GM11168 (cell line): ENCODE data around the gene CERS1.

Source experiments
- in situ Hi-C: fragments of 300-500 bp; cut with MboI; formaldehyde crosslinking; loops from one replicate; pipeline ENCODE4 v1.12.0; 2022; ENCODE audit warnings: low sequenced_read_pairs; ENCODE audit not compliant: unreplicated experiment

The CERS1 gene

DNA sequence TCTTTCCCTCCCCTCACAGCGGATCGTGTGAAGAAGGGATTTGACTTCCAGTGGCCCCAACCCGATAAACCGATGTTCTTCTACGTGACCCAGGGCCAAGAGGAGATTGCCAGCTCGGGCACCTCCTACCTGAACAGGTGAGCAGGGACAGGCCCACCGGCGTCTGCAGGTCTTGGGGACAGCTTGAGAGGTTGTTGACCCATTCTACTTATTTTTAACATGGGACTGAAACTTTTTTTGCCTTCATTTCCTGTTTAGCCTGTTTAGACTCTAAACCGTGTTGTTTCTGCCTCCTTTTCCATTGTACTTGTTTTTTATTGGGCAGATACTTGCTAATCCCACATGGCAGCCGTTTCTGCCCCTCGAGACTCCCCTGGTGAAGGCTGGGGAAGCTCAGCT is 35.7 kb downstream of the CERS1 start:
- in situ Hi-C loops: no loop called here

DNA sequence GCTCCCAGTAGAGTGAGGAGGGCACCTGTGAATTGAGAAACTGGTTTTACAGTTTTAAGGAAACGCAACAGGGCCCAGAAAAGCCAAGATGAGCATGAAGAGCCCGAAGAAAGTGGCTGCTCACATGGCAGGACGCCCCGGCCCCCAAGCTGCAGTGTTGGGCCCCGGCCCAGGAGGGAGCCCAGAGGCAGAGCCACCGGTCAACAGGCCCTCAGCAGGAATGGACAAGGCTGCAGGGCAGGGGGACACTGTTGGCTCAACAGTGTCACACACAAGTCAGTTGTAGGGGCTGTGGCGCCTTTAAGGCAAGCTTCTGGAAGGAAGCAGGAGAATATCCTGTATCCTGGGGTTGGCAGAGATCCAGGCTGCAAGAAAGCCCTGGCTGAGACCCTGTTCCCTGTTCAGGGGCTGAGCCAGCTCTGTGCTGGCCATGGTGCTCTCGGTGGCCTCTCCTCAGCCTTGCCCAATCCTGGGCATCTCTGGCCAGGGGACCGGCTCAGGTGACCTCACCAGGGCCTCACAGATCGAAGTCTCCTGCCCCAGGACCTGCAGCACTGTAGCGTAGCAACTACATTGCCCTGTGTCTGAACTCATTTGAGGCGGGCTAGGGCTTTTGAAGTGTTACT is 36.2 kb downstream of the CERS1 start:
- in situ Hi-C loops: no loop called here

DNA sequence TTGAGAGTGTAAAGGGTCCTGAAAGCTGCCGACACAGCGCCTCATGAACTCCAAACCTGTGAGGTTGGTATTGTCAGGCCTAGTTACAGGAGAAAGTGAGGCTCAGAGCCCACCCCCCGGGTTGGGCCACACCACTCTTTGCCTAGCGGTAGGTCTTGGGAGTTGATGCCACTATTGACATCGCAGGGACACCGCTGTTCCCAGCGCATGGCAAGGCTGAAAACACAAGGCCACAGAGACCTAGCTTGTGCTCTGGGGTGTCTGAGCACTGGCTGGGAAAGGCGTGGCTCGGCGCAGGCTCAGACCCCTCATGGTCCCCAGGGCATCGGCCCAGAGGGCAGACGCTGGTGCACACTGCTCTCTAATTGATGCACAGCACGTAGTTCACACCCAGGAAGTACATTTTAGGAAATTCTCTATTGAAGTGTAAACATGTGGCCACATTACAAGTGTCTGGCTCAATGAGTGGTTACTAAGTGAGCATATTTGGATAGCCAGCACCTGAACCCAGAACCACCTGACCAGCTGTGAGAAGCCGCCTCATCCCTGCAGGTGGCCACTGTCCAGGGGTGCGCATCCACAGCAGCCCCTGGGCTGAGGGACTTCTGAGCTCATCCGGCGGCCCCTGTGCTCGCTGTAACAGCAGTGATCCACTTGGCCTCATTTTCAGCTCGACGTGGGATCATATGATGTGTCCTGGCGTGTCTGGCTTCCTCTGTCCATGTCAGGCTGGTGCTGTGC is 36.9 kb downstream of the CERS1 start:
- in situ Hi-C loops: no loop called here

DNA sequence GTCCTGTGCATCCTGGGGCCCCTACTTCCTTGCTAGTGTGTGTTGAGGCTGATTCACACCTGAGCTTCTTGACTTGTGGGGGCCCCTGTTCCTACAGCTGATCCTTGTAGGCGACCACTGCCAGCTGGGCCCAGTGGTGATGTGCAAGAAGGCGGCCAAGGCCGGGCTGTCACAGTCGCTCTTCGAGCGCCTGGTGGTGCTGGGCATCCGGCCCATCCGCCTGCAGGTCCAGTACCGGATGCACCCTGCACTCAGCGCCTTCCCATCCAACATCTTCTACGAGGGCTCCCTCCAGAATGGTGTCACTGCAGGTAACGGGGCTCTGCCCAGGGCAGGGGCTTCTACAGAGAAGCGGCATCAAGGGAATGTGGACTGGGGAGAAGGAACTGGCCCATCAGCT is 38.7 kb downstream of the CERS1 start:
- in situ Hi-C loops: no loop called here

DNA sequence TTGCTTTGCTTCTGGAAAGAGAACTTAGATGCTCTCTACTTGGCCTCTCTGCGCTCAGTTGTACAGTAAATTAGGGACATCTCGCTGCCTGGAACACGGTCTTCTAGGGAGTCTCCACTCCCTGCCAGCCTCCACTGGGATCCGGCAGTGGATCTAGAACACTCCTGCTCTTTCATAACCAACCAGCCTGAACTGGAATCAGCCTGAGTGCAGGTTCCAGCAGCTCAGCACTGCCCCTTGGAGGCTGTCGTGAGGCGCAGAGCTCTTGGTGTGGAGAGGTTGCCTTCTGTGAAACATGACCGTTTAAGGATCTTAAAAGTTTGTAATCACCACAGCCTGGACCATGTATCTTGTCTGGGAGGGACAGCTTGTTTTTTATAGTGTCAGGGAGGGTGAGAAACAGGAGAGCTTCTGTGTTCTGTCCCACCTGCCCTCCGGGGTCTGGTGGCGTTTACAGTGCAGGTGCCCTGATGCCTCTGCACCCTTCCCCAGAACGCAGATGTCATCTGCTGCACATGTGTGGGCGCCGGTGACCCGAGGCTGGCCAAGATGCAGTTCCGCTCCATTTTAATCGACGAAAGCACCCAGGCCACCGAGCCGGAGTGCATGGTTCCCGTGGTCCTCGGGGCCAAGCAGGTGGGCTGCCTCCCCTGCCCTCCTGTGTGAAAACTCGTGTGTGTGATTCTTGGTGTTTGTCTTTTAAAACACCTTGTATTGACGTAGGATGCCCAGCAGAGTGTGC is 39.4 kb downstream of the CERS1 start:
- in situ Hi-C loops: no loop called here

GRCh38 chr19:18855647-18856384 is 40.1 kb downstream of the CERS1 start:
- in situ Hi-C loops: no loop called here

- in situ Hi-C loops: no loop called here
These were observed 41.0 kb downstream of the CERS1 start for GRCh38 chr19:18854982-18855381.

GRCh38 chr19:18853755-18854427 is 42.1 kb downstream of the CERS1 start:
- in situ Hi-C loops: no loop called here

DNA sequence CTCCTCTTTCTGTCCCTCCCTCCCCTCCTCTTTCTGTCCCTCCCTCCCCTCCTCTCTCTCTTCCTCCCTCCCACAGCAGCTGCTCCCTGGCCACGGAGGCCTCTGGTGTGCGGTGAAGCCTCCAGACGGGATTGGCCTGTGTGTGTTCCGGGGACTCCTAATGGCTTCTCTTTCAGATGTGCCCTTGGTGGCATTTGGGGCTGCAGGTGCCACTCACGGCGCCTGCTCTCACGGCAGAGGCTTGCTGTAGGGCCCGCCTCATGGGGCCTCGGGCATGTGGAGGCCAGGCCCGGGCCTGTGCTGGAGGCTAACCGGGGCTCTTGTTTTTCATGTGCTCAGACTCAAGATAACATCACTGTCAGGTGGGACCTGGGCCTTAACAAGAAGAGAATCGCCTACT is 43.3 kb downstream of the CERS1 start:
- in situ Hi-C loops: no loop called here

- in situ Hi-C loops: no loop called here
These were observed 44.2 kb downstream of the CERS1 start for GRCh38 chr19:18851673-18852325.

- in situ Hi-C loops: no loop called here
These were observed 45.2 kb downstream of the CERS1 start for GRCh38 chr19:18850471-18851375.

GRCh38 chr19:18849838-18850400 is 46.0 kb downstream of the CERS1 start:
- in situ Hi-C loops: no loop called here

GRCh38 chr19:18848878-18849661 is 46.9 kb downstream of the CERS1 start:
- in situ Hi-C loops: no loop called here

DNA sequence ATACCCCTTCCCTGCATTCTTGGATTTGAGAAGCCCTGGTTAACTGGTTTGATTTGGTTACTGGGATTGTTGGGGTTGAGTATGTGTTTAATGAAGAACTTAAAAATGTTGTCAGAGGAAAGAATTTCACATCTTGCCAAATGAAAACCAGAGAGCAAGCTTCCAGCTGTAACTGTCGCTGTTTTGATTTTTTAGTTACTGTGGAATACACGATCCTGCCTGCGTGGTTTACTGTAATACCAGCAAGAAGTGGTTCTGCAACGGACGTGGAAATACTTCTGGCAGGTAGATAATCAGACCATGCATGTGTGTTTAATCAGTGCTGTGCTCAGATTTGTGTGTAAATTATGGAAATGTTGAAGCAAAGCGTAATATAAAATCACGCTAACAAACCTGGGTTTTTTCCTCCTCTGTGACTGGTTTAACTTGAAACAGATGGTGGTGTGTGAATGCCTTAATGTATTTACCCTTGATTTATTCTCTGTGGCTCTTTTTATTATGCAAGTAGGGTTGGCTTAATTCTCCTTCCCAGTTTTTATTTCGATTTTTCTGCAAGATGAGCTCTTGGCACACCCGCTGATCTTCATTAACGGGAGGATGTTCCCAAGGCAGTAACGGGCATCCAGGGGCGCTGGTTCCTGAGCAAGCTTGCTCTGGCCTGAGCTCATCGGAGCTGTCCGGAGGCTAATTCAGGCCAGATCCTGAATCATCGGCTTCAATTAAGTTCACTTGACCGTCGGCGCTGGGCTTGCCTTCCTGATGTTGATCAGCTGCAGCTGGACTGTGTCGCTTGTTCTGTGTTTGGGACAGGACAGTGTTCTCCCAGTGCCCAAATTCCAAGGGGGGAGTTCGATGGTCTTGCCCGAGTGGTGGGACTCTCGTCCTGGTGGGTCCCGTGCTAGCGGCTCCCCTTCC is 48.2 kb downstream of the CERS1 start:
- in situ Hi-C loops: no loop called here

- in situ Hi-C loops: no loop called here
These were observed 49.0 kb downstream of the CERS1 start for GRCh38 chr19:18846862-18847548.

DNA sequence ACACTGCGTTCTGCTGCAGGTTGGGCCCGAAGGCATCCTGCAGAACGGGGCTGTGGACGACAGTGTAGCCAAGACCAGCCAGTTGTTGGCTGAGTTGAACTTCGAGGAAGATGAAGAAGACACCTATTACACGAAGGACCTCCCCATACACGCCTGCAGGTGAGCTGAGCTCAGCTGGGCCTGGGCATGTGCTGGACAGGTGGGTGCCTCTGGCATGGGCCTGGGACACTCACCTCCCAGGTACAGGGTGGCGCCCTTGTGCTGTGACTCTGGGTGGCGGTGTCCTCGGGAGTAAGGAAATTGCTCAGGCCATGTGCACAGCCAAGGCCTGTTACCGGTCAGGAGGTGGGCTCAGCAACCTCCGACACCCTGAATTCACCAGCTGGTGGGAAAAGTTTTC is 50.0 kb downstream of the CERS1 start:
- in situ Hi-C loops: no loop called here
